HG03439 (cell line): Measurements from ENCODE around the gene TGFBR3L.

Experiments used
- ATAC-seq: cut with Tn5 transposase; IDR thresholded peaks from one replicate; pipeline ENCODE4 v1.9.1; 2021; ENCODE audit warnings: mild to moderate bottlenecking, moderate library complexity; ENCODE audit not compliant: unreplicated experiment

Gene TGFBR3L

GRCh38 chr19:7914598-7915045, at the start of gene TGFBR3L:
TGFBR3L (plus strand) TSS chr19:7914830.
- ATAC-seq, result no peak

- ATAC-seq, result no peak
These were observed 49.2 kb upstream of the TGFBR3L start for GRCh38 chr19:7865262-7865911.

GRCh38 chr19:7866399-7867091, 48.1 kb upstream of the TGFBR3L start:
- no peak for ATAC-seq

GRCh38 chr19:7867092-7867844, 47.4 kb upstream of the TGFBR3L start:
- no peak for ATAC-seq

- ATAC-seq, result no peak
These were observed 46.3 kb upstream of the TGFBR3L start for GRCh38 chr19:7868326-7868670.

- ATAC-seq, result peak; percentile 66
These were observed 45.8 kb upstream of the TGFBR3L start for GRCh38 chr19:7868671-7869452.

- ATAC-seq, result peak; percentile 65
These were observed 45.1 kb upstream of the TGFBR3L start for GRCh38 chr19:7869453-7869909.

GRCh38 chr19:7869910-7870511, 44.6 kb upstream of the TGFBR3L start:
- ATAC-seq, result no peak

GRCh38 chr19:7870571-7871436, 43.8 kb upstream of the TGFBR3L start:
- ATAC-seq, result no peak

- no peak for ATAC-seq
These were observed 43.0 kb upstream of the TGFBR3L start for GRCh38 chr19:7871437-7872305.

- ATAC-seq, result no peak
These were observed 42.1 kb upstream of the TGFBR3L start for GRCh38 chr19:7872306-7873204.

- no peak for ATAC-seq
These were observed 41.1 kb upstream of the TGFBR3L start for GRCh38 chr19:7873304-7874075.

- ATAC-seq, result no peak
These were observed 40.3 kb upstream of the TGFBR3L start, which contains the start of gene PRR36 for GRCh38 chr19:7874076-7874896. PRR36 (minus strand) TSS chr19:7874390; CDS start chr19:7873689, 701 bp downstream.

- no peak for ATAC-seq
These were observed 39.7 kb upstream of the TGFBR3L start for GRCh38 chr19:7874897-7875273.

- no peak for ATAC-seq
These were observed 37.3 kb upstream of the TGFBR3L start for GRCh38 chr19:7877249-7877836.
